Bronchial epithelial cell (primary cell): ENCODE data around the gene DPYD. TPM values are rescaled to one million over a fixed set of nuclear protein-coding genes. Genes with fewer than 3 reads are reported as not detected.

Experiments used
- DNase-seq: peaks from one replicate; pipeline ENCODE4 v3.0.0-alpha.2; 2010; ENCODE audit warnings: low read depth
- FAIRE-seq: peaks from 2 replicates; lab custom pipeline; 2011; peaks lifted over from hg19 to GRCh38; lab: Jason Lieb, UNC
- H3K27me3 ChIP-seq: 2 replicates; pipeline ENCODE4 v1.5.1; 2011; ENCODE audit warnings: low read length; ENCODE audit not compliant: control insufficient read depth, insufficient read depth
- H3K36me3 ChIP-seq: 2 replicates; pipeline ENCODE4 v1.5.1; 2011; ENCODE audit warnings: low read length; ENCODE audit not compliant: control insufficient read depth, insufficient read depth
- H3K4me3 ChIP-seq: 2 replicates; pipeline ENCODE4 v1.5.1; 2011; ENCODE audit warnings: mild to moderate bottlenecking, low read depth, low read length, control low read depth
- total RNA-seq: library from RNA; depleted of rRNA; stranded (reverse); fragments of >200 nt; gene quantifications from 2 replicates; pipeline ENCODE4 v1.2.1, GENCODE V29; 2014
- TF ChIP-seq, protein P1 (sequence below): IDR thresholded peaks from 2 replicates; pipeline ENCODE4 v1.5.1; 2011; ENCODE audit warnings: mild to moderate bottlenecking, moderate library complexity, low read length, control low read depth, inconsistent platforms; ENCODE audit not compliant: insufficient read depth, severe bottlenecking

Gene DPYD
- total RNA-seq, 1 donor from 2014 or later = 1.6 TPM

DNA sequence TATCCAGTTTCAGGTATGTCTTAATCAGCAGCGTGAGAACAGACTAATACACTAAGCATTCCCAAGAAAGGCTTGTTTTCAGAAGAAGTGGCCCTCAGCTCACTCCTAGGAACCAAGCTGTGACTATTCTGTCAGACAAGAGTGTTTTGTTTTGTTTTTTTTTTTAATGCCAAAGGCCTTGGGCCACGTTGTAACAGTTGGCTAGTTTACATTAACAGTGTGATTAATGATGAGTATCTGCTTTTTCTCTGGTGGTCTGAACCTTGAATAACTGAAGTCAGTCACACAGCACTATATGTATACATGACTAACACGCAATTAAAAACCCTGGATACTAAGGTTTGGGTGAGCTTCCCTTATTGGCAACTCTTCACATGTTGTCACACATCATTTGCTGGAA lies 21.9 kb downstream of the DPYD start:
- Histone ChIP-seq H3K36me3 (no peaks in the 10 kb centered on the region), H3K4me3 (no peak overlapping the region), H3K27me3 (no peaks in the 10 kb centered on the region)
- FAIRE-seq = no peak
- DNase-seq = peak; percentile 29
- TF ChIP-seq, protein P1, sequence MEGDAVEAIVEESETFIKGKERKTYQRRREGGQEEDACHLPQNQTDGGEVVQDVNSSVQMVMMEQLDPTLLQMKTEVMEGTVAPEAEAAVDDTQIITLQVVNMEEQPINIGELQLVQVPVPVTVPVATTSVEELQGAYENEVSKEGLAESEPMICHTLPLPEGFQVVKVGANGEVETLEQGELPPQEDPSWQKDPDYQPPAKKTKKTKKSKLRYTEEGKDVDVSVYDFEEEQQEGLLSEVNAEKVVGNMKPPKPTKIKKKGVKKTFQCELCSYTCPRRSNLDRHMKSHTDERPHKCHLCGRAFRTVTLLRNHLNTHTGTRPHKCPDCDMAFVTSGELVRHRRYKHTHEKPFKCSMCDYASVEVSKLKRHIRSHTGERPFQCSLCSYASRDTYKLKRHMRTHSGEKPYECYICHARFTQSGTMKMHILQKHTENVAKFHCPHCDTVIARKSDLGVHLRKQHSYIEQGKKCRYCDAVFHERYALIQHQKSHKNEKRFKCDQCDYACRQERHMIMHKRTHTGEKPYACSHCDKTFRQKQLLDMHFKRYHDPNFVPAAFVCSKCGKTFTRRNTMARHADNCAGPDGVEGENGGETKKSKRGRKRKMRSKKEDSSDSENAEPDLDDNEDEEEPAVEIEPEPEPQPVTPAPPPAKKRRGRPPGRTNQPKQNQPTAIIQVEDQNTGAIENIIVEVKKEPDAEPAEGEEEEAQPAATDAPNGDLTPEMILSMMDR = no peak

GRCh38 chr1:97895278-97895677 lies 25.6 kb downstream of the DPYD start:
- no peaks in the 10 kb centered on the region for H3K27me3 ChIP-seq
- no peak for FAIRE-seq
- no peak for DNase-seq
- H3K4me3 ChIP-seq = no peak overlapping the region
- H3K36me3 ChIP-seq = no peaks in the 10 kb centered on the region
- TF ChIP-seq, protein P1 = no peak

DNA sequence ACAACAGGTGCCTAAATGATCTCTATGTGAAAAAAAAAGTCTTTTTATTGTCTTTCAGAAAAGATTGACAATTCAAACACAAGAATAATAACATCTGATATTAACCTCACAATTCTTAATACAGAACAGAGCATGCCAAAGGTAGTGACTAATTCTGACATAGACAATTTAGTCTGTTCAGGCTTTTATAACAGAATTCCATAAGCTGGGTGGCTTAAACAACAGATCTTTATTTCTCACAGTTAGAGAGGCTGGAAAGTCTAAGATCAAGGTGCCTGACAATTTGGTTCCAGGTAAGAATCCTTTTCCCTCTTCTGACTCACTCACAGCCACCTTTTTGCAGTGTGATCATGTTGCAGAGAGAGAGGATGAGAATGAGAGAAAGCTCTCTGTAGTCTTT lies 27.0 kb downstream of the DPYD start:
- DNase-seq (peak; percentile 21), FAIRE-seq (no peak)
- TF ChIP-seq, protein P1 = no peak
- no peaks in the 10 kb centered on the region for H3K27me3 ChIP-seq
- no peak overlapping the region for H3K4me3 ChIP-seq
- H3K36me3 ChIP-seq = no peaks in the 10 kb centered on the region

- H3K36me3 ChIP-seq = no peaks in the 10 kb centered on the region
- no peaks in the 10 kb centered on the region for H3K27me3 ChIP-seq
- H3K4me3 ChIP-seq = no peak overlapping the region
- TF ChIP-seq, protein P1 = no peak
- FAIRE-seq (no peak), DNase-seq (no peak)
Observed at GRCh38 chr1:97886199-97886598, 34.6 kb downstream of the DPYD start.

GRCh38 chr1:97883823-97884222 lies 37.0 kb downstream of the DPYD start:
- Histone ChIP-seq H3K36me3 (no peaks in the 10 kb centered on the region), H3K4me3 (no peak overlapping the region), H3K27me3 (no peaks in the 10 kb centered on the region)
- TF ChIP-seq, protein P1 = no peak
- DNase-seq = no peak
- FAIRE-seq = no peak

DNA sequence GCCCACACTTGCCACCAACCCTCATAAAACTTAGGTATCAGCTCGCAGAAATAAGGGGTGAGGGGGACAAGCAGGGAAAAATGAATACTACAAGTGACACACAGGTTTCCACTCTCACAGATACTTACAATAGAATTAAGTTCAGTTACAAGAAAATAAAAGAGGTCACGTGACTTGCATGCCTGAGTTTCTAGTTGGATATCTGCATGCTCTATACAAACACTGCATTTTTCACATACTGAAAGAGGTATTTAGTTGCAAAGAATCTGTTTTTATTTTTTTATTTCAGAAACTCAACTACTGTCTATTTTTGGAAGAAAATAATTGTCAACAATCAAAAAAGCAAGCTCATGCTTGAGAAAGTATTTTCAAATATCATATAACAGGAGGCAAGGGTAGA lies 43.5 kb downstream of the DPYD start:
- Histone ChIP-seq H3K4me3 (no peak overlapping the region), H3K36me3 (no peaks in the 10 kb centered on the region), H3K27me3 (no peaks in the 10 kb centered on the region)
- TF ChIP-seq, protein P1 = no peak
- no peak for DNase-seq
- no peak for FAIRE-seq
